HepG2 (cell line): ENCODE measurements around the gene KRT81. TPM values are rescaled to one million over a fixed set of nuclear protein-coding genes. Genes with fewer than 3 reads are reported as not detected.

Source experiments
- ATAC-seq: fragments of 200-7000 bp; cut with Tn5 transposase; 3 replicates; pipeline ENCODE4 v1.9.1; 2020; ENCODE audit warnings: mild to moderate bottlenecking, moderate library complexity
- BruUV-seq: library from RNA; stranded (reverse); fragments of 400-500 nt; replicated peaks from 2 replicates; lab custom pipeline; 2021; lab: Mats Ljungman, UMichigan
- CTCF ChIA-PET: fragments of 300-600 bp; formaldehyde crosslinking; extraction: SDS; loops from one replicate; lab custom pipeline; 2021; ENCODE audit warnings: low total read pairs, inconsistent platforms, low intra/inter-chr PET ratio; lab: Yijun Ruan, JAX
- POLR2A ChIA-PET: fragments of 350-600 bp; sonication (Branson Sonifier 250); formaldehyde crosslinking; loops from one replicate; lab custom pipeline; 2020; ENCODE audit warnings: antibody characterized with exemption, inconsistent platforms; lab: Yijun Ruan, JAX
- DNase-seq: peaks from one replicate; pipeline ENCODE4 v3.0.0-alpha.2; 2015; ENCODE audit warnings: low spot score
- FAIRE-seq: peaks from 3 replicates; lab custom pipeline; 2011; peaks lifted over from hg19 to GRCh38; lab: Jason Lieb, UNC
- H2AFZ ChIP-seq: one replicate; pipeline ENCODE4 v1.6.1; 2011; ENCODE audit warnings: low read length, inconsistent platforms
- H3K27ac ChIP-seq: fragments of 300-600 bp; 3 replicates; pipeline ENCODE4 v1.8.0; 2011; ENCODE audit warnings: mixed run types, mild to moderate bottlenecking, mixed read lengths, low read length, inconsistent platforms; ENCODE audit not compliant: insufficient read depth; ENCODE audit errors: extremely low read length
- H3K27me3 ChIP-seq, 2 experiments: fragments of 200-600 bp in 1 of 2; 2 replicates in 1 of 2; 3 replicates in 1 of 2; pipeline versions ENCODE4 v1.6.0 to v1.8.0; 2011; ENCODE audit warnings: low read length in 2 of 2, mild to moderate bottlenecking in 2 of 2, moderate library complexity in 2 of 2, inconsistent platforms in 1 of 2; ENCODE audit not compliant: insufficient read depth in 2 of 2, control insufficient read depth in 1 of 2
- H3K36me3 ChIP-seq, 2 experiments: fragments of 200-600 bp in 1 of 2; replicated peaks in 1 of 2; 2 replicates in 1 of 2; 3 replicates in 1 of 2; pipeline versions ENCODE4 v1.5.1 to v1.8.0; 2011; ENCODE audit warnings: low read length in 2 of 2, inconsistent platforms in 1 of 2; ENCODE audit not compliant: insufficient read depth in 2 of 2, control insufficient read depth in 1 of 2
- H3K4me1 ChIP-seq: 2 replicates; pipeline ENCODE4 v1.5.1; 2012; ENCODE audit warnings: low read length, inconsistent platforms; ENCODE audit not compliant: insufficient read depth
- H3K4me2 ChIP-seq: 2 replicates; pipeline ENCODE4 v1.6.0; 2011; ENCODE audit warnings: low read depth, low read length, inconsistent platforms
- H3K4me3 ChIP-seq, 3 experiments: fragments of 200-600 bp in 1 of 3; sonication (generic), shearing (Covaris generic) in 1 of 3; replicated peaks in 1 of 3; 2 replicates each; pipeline ENCODE4 v1.5.1; 2011 to 2016; ENCODE audit warnings: low read length in 3 of 3, inconsistent platforms in 2 of 3, low read depth in 2 of 3, mild to moderate bottlenecking in 2 of 3, control low read depth in 1 of 3, mixed read lengths in 1 of 3; ENCODE audit not compliant: insufficient read depth in 1 of 3
- H3K79me2 ChIP-seq: one replicate; pipeline ENCODE4 v1.6.1; 2011; ENCODE audit warnings: low read length, inconsistent platforms; ENCODE audit not compliant: insufficient read depth
- H3K9ac ChIP-seq: 2 replicates; pipeline ENCODE4 v1.6.0; 2011; ENCODE audit warnings: mild to moderate bottlenecking, low read depth, low read length, inconsistent platforms; ENCODE audit not compliant: insufficient read depth
- H3K9me3 ChIP-seq: 2 replicates; pipeline ENCODE4 v1.5.1; 2012; ENCODE audit warnings: mild to moderate bottlenecking, low read length
- H4K20me1 ChIP-seq: 2 replicates; pipeline ENCODE4 v1.6.0; 2011; ENCODE audit warnings: inconsistent platforms, mild to moderate bottlenecking, low read length, moderate library complexity; ENCODE audit not compliant: insufficient read depth
- EEA1 ChIP-seq: sonication (generic); formaldehyde crosslinking; IDR thresholded peaks from 2 replicates; pipeline ENCODE4 v1.5.1; 2020; ENCODE audit warnings: mild to moderate bottlenecking, missing genetic modification reagents, borderline replicate concordance
- MTF2 ChIP-seq: sonication (generic); formaldehyde crosslinking; IDR thresholded peaks from 2 replicates; pipeline ENCODE4 v1.5.0; 2020; ENCODE audit warnings: missing genetic modification reagents, borderline replicate concordance
- REL ChIP-seq: sonication (generic); formaldehyde crosslinking; conservative IDR thresholded peaks from 2 replicates; pipeline ENCODE4 v1.8.0; 2022; ENCODE audit warnings: mild to moderate bottlenecking, missing genetic modification reagents, moderate library complexity
- RFXANK ChIP-seq: IDR thresholded peaks from 2 replicates; pipeline ENCODE4 v1.6.1; 2016
- SMYD3 ChIP-seq: sonication (generic); formaldehyde crosslinking; IDR thresholded peaks from 2 replicates; pipeline ENCODE4 v1.8.1; 2023; ENCODE audit warnings: mild to moderate bottlenecking, missing genetic modification reagents
- TARDBP ChIP-seq: sonication (generic); formaldehyde crosslinking; IDR thresholded peaks from 2 replicates; pipeline ENCODE4 v1.8.0; 2022; ENCODE audit warnings: mild to moderate bottlenecking, missing genetic modification reagents
- ZBTB38 ChIP-seq: sonication (generic); formaldehyde crosslinking; IDR thresholded peaks from 2 replicates; pipeline ENCODE4 v1.5.1; 2020; ENCODE audit warnings: mild to moderate bottlenecking, missing genetic modification reagents
- ZNF251 ChIP-seq: sonication (generic); formaldehyde crosslinking; IDR thresholded peaks from 2 replicates; pipeline ENCODE4 v1.9.0; 2021; ENCODE audit warnings: mild to moderate bottlenecking, missing genetic modification reagents
- ZNF556 ChIP-seq: sonication (generic); formaldehyde crosslinking; IDR thresholded peaks from 2 replicates; pipeline ENCODE4 v1.4.0; 2020; ENCODE audit warnings: mild to moderate bottlenecking, missing genetic modification reagents, borderline replicate concordance
- ZNF577 ChIP-seq: sonication (generic); formaldehyde crosslinking; IDR thresholded peaks from 2 replicates; pipeline ENCODE4 v1.4.0; 2020; ENCODE audit warnings: mild to moderate bottlenecking, low read depth, missing genetic modification reagents, borderline replicate concordance
- ZNF878 ChIP-seq: sonication (generic); formaldehyde crosslinking; IDR thresholded peaks from 2 replicates; pipeline ENCODE4 v1.8.1; 2023; ENCODE audit warnings: mild to moderate bottlenecking, missing genetic modification reagents, moderate library complexity
- WGBS: methylation state at CpG from one replicate; pipeline ENCODE4 v1.1.6; 2017; ENCODE audit warnings: low lambda C conversion rate; 5-methylcytosine and 5-hydroxymethylcytosine counted together
- in situ Hi-C: cut with HindIII; loops from 2 replicates; pipeline ENCODE4 v1.10.0; 2017; ENCODE audit warnings: low pct_unique_long_range_greater_than_20kb; ENCODE audit not compliant: extremely low pct_ligation_motif_present
- intact Hi-C: fragments of 100-400 bp; cut with micrococcal nuclease; formaldehyde crosslinking; loops from one replicate; pipeline ENCODE4 v1.10.0; 2022; ENCODE audit not compliant: unreplicated experiment
- polyA plus RNA-seq, 8 experiments: library from polyadenylated mRNA; depleted of rRNA in 3 of 8; stranded (reverse) in 7 of 8; unstranded in 1 of 8; fragments of >200 nt; fragmentation: Illumina TruSeq in 4 of 8; extraction: Trizol in 4 of 8; gene quantifications; 2 replicates each; pipeline versions ENCODE4 v1.2.1 to v1.2.3, GENCODE V29; 2011 to 2016; ENCODE audit warnings: low read depth in 4 of 8, missing spikeins in 1 of 8, mixed read lengths in 1 of 8; ENCODE audit not compliant: insufficient read depth in 1 of 8
- total RNA-seq, 5 experiments: library from RNA; depleted of rRNA; stranded (reverse); fragments of >200 nt; fragmentation: Illumina TruSeq; extraction: Trizol; gene quantifications; 2 replicates each; pipeline ENCODE4 v1.2.3, GENCODE V29; 2016; ENCODE audit warnings: low read depth in 1 of 5
- TF ChIP-seq, protein P1 (sequence below): sonication (generic); formaldehyde crosslinking; IDR thresholded peaks from 2 replicates; pipeline ENCODE4 v1.4.0; 2020; ENCODE audit warnings: missing genetic modification reagents
- TF ChIP-seq, protein P2 (sequence below): sonication (generic); formaldehyde crosslinking; IDR thresholded peaks from one replicate; pipeline ENCODE4 v1.5.1; 2020; ENCODE audit warnings: mild to moderate bottlenecking, missing genetic modification reagents; ENCODE audit errors: not compliant biosample characterization

KRT81 gene
- total and polyA plus RNA-seq, 2 of the 13 experiments (the other 11 are each of a cell fraction or from before 2014, with no cell fraction given), result not detected

DNA sequence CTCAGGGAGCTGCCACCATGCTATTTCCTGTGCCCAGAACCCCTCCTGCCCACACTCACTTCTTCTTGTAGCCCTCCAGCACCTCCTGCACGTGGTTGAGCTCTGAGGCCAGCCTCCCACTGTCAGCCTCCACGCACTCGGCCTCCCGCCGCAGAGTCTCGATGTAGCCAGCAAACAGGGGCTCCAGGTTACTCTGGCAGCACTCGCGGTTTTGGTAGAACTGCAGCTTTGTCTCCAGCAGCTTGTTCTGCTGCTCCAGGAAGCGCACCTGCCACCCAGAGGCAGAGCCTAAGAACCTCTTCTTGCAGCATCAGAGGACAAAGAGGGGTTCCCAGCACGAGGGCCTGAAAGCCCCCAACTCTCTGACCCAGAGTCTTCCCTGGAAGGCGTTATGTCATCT, 27.8 kb upstream of the KRT81 start:
- TF ChIP-seq ZNF878 (CRISPR knock-in tag), result no peak
- TF ChIP-seq REL (CRISPR knock-in tag), result no peak
- no peak for TF ChIP-seq RFXANK (CRISPR knock-in tag)
- no peak for TF ChIP-seq SMYD3 (CRISPR knock-in tag)
- TF ChIP-seq ZNF577 (CRISPR knock-in tag), result no peak
- TF ChIP-seq EEA1 (CRISPR knock-in tag), result no peak
- TF ChIP-seq, protein P1, sequence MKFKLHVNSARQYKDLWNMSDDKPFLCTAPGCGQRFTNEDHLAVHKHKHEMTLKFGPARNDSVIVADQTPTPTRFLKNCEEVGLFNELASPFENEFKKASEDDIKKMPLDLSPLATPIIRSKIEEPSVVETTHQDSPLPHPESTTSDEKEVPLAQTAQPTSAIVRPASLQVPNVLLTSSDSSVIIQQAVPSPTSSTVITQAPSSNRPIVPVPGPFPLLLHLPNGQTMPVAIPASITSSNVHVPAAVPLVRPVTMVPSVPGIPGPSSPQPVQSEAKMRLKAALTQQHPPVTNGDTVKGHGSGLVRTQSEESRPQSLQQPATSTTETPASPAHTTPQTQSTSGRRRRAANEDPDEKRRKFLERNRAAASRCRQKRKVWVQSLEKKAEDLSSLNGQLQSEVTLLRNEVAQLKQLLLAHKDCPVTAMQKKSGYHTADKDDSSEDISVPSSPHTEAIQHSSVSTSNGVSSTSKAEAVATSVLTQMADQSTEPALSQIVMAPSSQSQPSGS, result no peak
- no peak for TF ChIP-seq MTF2 (CRISPR knock-in tag)
- no peak for TF ChIP-seq TARDBP (CRISPR knock-in tag)
- TF ChIP-seq ZBTB38, result no peak
- no peak for TF ChIP-seq ZNF556 (CRISPR knock-in tag)
- TF ChIP-seq, protein P2, sequence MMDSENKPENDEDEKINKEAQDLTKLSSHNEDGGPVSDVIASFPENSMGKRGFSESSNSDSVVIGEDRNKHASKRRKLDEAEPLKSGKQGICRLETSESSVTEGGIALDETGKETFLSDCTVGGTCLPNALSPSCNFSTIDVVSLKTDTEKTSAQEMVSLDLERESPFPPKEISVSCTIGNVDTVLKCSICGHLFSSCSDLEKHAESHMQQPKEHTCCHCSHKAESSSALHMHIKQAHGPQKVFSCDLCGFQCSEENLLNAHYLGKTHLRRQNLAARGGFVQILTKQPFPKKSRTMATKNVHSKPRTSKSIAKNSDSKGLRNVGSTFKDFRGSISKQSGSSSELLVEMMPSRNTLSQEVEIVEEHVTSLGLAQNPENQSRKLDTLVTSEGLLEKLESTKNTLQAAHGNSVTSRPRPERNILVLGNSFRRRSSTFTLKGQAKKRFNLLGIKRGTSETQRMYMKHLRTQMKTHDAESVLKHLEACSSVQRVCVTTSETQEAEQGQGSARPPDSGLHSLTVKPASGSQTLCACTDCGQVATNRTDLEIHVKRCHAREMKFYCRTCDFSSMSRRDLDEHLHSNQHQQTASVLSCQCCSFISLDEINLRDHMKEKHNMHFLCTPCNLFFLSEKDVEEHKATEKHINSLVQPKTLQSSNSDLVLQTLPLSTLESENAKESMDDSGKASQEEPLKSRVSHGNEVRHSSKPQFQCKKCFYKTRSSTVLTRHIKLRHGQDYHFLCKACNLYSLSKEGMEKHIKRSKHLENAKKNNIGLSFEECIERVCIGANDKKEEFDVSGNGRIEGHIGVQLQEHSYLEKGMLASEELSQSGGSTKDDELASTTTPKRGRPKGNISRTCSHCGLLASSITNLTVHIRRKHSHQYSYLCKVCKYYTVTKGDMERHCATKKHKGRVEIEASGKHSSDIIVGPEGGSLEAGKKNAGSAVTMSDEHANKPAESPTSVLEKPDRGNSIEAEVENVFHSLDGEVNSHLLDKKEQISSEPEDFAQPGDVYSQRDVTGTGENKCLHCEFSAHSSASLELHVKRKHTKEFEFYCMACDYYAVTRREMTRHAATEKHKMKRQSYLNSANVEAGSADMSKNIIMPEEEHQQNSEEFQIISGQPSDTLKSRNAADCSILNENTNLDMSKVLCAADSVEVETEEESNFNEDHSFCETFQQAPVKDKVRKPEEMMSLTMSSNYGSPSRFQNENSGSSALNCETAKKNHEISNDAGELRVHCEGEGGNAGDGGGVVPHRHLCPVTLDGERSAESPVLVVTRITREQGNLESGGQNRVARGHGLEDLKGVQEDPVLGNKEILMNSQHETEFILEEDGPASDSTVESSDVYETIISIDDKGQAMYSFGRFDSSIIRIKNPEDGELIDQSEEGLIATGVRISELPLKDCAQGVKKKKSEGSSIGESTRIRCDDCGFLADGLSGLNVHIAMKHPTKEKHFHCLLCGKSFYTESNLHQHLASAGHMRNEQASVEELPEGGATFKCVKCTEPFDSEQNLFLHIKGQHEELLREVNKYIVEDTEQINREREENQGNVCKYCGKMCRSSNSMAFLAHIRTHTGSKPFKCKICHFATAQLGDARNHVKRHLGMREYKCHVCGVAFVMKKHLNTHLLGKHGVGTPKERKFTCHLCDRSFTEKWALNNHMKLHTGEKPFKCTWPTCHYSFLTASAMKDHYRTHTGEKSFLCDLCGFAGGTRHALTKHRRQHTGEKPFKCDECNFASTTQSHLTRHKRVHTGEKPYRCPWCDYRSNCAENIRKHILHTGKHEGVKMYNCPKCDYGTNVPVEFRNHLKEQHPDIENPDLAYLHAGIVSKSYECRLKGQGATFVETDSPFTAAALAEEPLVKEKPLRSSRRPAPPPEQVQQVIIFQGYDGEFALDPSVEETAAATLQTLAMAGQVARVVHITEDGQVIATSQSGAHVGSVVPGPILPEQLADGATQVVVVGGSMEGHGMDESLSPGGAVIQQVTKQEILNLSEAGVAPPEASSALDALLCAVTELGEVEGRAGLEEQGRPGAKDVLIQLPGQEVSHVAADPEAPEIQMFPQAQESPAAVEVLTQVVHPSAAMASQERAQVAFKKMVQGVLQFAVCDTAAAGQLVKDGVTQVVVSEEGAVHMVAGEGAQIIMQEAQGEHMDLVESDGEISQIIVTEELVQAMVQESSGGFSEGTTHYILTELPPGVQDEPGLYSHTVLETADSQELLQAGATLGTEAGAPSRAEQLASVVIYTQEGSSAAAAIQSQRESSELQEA (CRISPR knock-in tag), result no peak
- no peak for TF ChIP-seq ZNF251 (CRISPR knock-in tag)
- FAIRE-seq, result no peak
- no peaks in the 10 kb centered on the region for H3K4me1 ChIP-seq
- H2AFZ ChIP-seq, result no peak overlapping the region
- no peak overlapping the region for H3K9ac ChIP-seq
- no peaks in the 10 kb centered on the region for H4K20me1 ChIP-seq
- intact Hi-C loops, result no loop called here
- BruUV-seq, result no TSS peak
- H3K79me2 ChIP-seq, result no peaks in the 10 kb centered on the region
- no peaks in the 10 kb centered on the region for H3K9me3 ChIP-seq
- WGBS, result 0% methylated on average over 9 of the region's 11 CpGs
- in situ Hi-C loops, result no loop called here
- POLR2A ChIA-PET, result no interaction called here
- H3K4me2 ChIP-seq, result no peak overlapping the region
- H3K27me3 ChIP-seq, result peaks cover 15 to 63% of the 10 kb centered on the region in 2 experiments; a peak in 4 of 5 replicates
- CTCF ChIA-PET, result no interaction called here
- no peak overlapping the region for H3K27ac ChIP-seq
- ATAC-seq, result no peak
- DNase-seq, result no peak
- no peaks in the 10 kb centered on the region for H3K36me3 ChIP-seq
- no peak overlapping the region for H3K4me3 ChIP-seq
